SIG-M5 (cell line): ENCODE results near the gene RHOBTB1.
"Not testable (repeated sequence)": the region's sequence is repeated elsewhere in the genome, so short reads cannot be mapped to it uniquely, and the experiment has no call there.

ENCODE experiments used
- DNase-seq: peaks from one replicate; lab custom pipeline; 2025; lab: John Stamatoyannopoulos, UW

RHOBTB1 gene

GRCh38 chr10:60944058-60944909 lies at the start of gene RHOBTB1:
RHOBTB1 (minus strand) TSS chr10:60944185; CDS start chr10:60911542, 32,643 bp downstream.
- no peak for DNase-seq

GRCh38 chr10:60992636-60993035 lies 48.7 kb upstream of the RHOBTB1 start:
- DNase-seq: no peak

- no peak for DNase-seq
Measured at GRCh38 chr10:60990663-60991062, 46.7 kb upstream of the RHOBTB1 start.

- DNase-seq: no peak
Measured at GRCh38 chr10:60989400-60989876, 45.5 kb upstream of the RHOBTB1 start.

- DNase-seq: no peak
Measured at GRCh38 chr10:60986791-60987190, 42.8 kb upstream of the RHOBTB1 start.

- no peak for DNase-seq
Measured at GRCh38 chr10:60985951-60986350, 42.0 kb upstream of the RHOBTB1 start.

GRCh38 chr10:60980997-60981396 lies 37.0 kb upstream of the RHOBTB1 start:
- DNase-seq: no peak

GRCh38 chr10:60979667-60980104 lies 35.7 kb upstream of the RHOBTB1 start:
- no peak for DNase-seq

- no peak for DNase-seq
Measured at GRCh38 chr10:60978287-60979115, 34.5 kb upstream of the RHOBTB1 start.

GRCh38 chr10:60977161-60978122 lies 33.5 kb upstream of the RHOBTB1 start:
- DNase-seq: no peak

GRCh38 chr10:60976687-60977086 lies 32.7 kb upstream of the RHOBTB1 start:
- no peak for DNase-seq

- DNase-seq: no peak
Measured at GRCh38 chr10:60975716-60976115, 31.7 kb upstream of the RHOBTB1 start.

- no peak for DNase-seq
Measured at GRCh38 chr10:60974463-60975149, 30.6 kb upstream of the RHOBTB1 start.

- DNase-seq: no peak
Measured at GRCh38 chr10:60973086-60973485, 29.1 kb upstream of the RHOBTB1 start.

GRCh38 chr10:60972181-60972580 lies 28.2 kb upstream of the RHOBTB1 start:
- not testable (repeated sequence) for DNase-seq

- no peak for DNase-seq
Measured at GRCh38 chr10:60970526-60970925, 26.5 kb upstream of the RHOBTB1 start.

- no peak for DNase-seq
Measured at GRCh38 chr10:60968504-60968903, 24.5 kb upstream of the RHOBTB1 start.

GRCh38 chr10:60967854-60968484 lies 24.0 kb upstream of the RHOBTB1 start:
- DNase-seq: no peak

- DNase-seq: no peak
Measured at GRCh38 chr10:60967260-60967659, 23.3 kb upstream of the RHOBTB1 start.

GRCh38 chr10:60965696-60966095 lies 21.7 kb upstream of the RHOBTB1 start:
- DNase-seq: no peak
